ENCODE measurements around the gene BCL2L1.

The BCL2L1 gene

GRCh38 chr20:31691646-31692275 lies 30.9 kb downstream of the BCL2L1 start:
- no peak for DNase-seq

GRCh38 chr20:31690124-31690666 lies 32.5 kb downstream of the BCL2L1 start:
- no peak for DNase-seq

- no peak for DNase-seq
Observed at GRCh38 chr20:31689141-31689540, 33.5 kb downstream of the BCL2L1 start.

- no peak for DNase-seq
Observed at GRCh38 chr20:31687777-31688176, 34.9 kb downstream of the BCL2L1 start.

GRCh38 chr20:31685853-31686643 lies 36.6 kb downstream of the BCL2L1 start:
- no peak for DNase-seq

- DNase-seq = no peak
Observed at GRCh38 chr20:31684153-31685015, 38.3 kb downstream of the BCL2L1 start.

GRCh38 chr20:31682927-31683326 lies 39.7 kb downstream of the BCL2L1 start:
- DNase-seq = no peak

GRCh38 chr20:31682352-31682751 lies 40.3 kb downstream of the BCL2L1 start:
- no peak for DNase-seq

- no peak for DNase-seq
Observed at GRCh38 chr20:31681769-31682168, 40.9 kb downstream of the BCL2L1 start.

- DNase-seq = no peak
Observed at GRCh38 chr20:31681128-31681727, 41.4 kb downstream of the BCL2L1 start.

- no peak for DNase-seq
Observed at GRCh38 chr20:31680286-31681127, 42.2 kb downstream of the BCL2L1 start.

GRCh38 chr20:31679357-31680285 lies 43.0 kb downstream of the BCL2L1 start:
- DNase-seq = no peak

GRCh38 chr20:31678389-31679356 lies 44.0 kb downstream of the BCL2L1 start:
- no peak for DNase-seq

GRCh38 chr20:31677553-31678260 lies 45.0 kb downstream of the BCL2L1 start:
- no peak for DNase-seq

GRCh38 chr20:31676609-31676989 lies 46.1 kb downstream of the BCL2L1 start:
- no peak for DNase-seq

- DNase-seq = peak; percentile 15 to 52 (median 36)
Observed at GRCh38 chr20:31675828-31676608, 46.6 kb downstream of the BCL2L1 start.
